HG03280 (cell line): ENCODE data around the gene PATJ.
"Not testable (repeated sequence)": the region's sequence is repeated elsewhere in the genome, so short reads cannot be mapped to it uniquely, and the experiment has no call there.

ENCODE experiments used
- ATAC-seq: cut with Tn5 transposase; IDR thresholded peaks from one replicate; pipeline ENCODE4 v1.9.1; 2021; ENCODE audit warnings: mild to moderate bottlenecking, moderate library complexity; ENCODE audit not compliant: unreplicated experiment

PATJ gene

GRCh38 chr1:62198069-62198780, 455.9 kb downstream of the PATJ start:
- no peak for ATAC-seq

GRCh38 chr1:62198781-62199125, 456.5 kb downstream of the PATJ start:
- ATAC-seq: no peak

- no peak for ATAC-seq
Measured at GRCh38 chr1:62207187-62207586, 464.9 kb downstream of the PATJ start.

- ATAC-seq: no peak
Measured at GRCh38 chr1:62208087-62208486, 465.8 kb downstream of the PATJ start.

GRCh38 chr1:62208970-62209369, 466.7 kb downstream of the PATJ start:
- ATAC-seq: no peak

GRCh38 chr1:62209931-62210595, 467.8 kb downstream of the PATJ start:
- ATAC-seq: no peak

GRCh38 chr1:62210960-62211359, 468.7 kb downstream of the PATJ start:
- no peak for ATAC-seq

- ATAC-seq: no peak
Measured at GRCh38 chr1:62212411-62212810, 470.1 kb downstream of the PATJ start.

- ATAC-seq: no peak
Measured at GRCh38 chr1:62213075-62213914, 471.0 kb downstream of the PATJ start.

- ATAC-seq: no peak
Measured at GRCh38 chr1:62218604-62219003, 476.3 kb downstream of the PATJ start.

- ATAC-seq: not testable (repeated sequence)
Measured at GRCh38 chr1:62220456-62220855, 478.2 kb downstream of the PATJ start.

GRCh38 chr1:62221171-62221570, 478.9 kb downstream of the PATJ start:
- no peak for ATAC-seq

- ATAC-seq: no peak
Measured at GRCh38 chr1:62222321-62222720, 480.0 kb downstream of the PATJ start.

- ATAC-seq: no peak
Measured at GRCh38 chr1:62224182-62224581, 481.9 kb downstream of the PATJ start.

- no peak for ATAC-seq
Measured at GRCh38 chr1:62227496-62227895, 485.2 kb downstream of the PATJ start.
